ENCODE measurements around the gene TNFRSF14. TPM values are rescaled to one million over a fixed set of nuclear protein-coding genes. Genes with fewer than 3 reads are reported as not detected.

Gene TNFRSF14
- total RNA-seq, 1 donor from 2014 or later, result 66.8 TPM

GRCh38 chr1:2611621-2612437, 55.7 kb downstream of the TNFRSF14 start:
- DNase-seq (ENCODE audit: low read depth in 2 of 2), result no peak

GRCh38 chr1:2612591-2613365, 56.6 kb downstream of the TNFRSF14 start:
- no peak for DNase-seq (ENCODE audit: low read depth in 2 of 2)

Other genes with a start within 250 kb of the TNFRSF14 start
- gene MORN1, start 164.8 kb upstream of the TNFRSF14 start, total RNA-seq, result 3.1 and 3.5 TPM in 2 replicates
- gene RER1, start 164.5 kb upstream of the TNFRSF14 start, total RNA-seq, result 44.5 and 47.2 TPM in 2 replicates
- gene PEX10, start 143.8 kb upstream of the TNFRSF14 start, total RNA-seq, result 24.9 and 37.3 TPM in 2 replicates
- gene PLCH2, start 80.1 kb upstream of the TNFRSF14 start, total RNA-seq, result under 0.01 TPM in 2 replicates
- 18.6 and 25.9 TPM in 2 replicates for gene PANK4, start 29.8 kb upstream of the TNFRSF14 start, total RNA-seq
- 0.13 TPM in 2 replicates for gene HES5, start 26.1 kb upstream of the TNFRSF14 start, total RNA-seq
- 55.7 and 107 TPM in 2 replicates for gene PRXL2B, start 30.4 kb downstream of the TNFRSF14 start, total RNA-seq
- gene MMEL1, start 76.6 kb downstream of the TNFRSF14 start, total RNA-seq, result 2.8 and 3.6 TPM in 2 replicates
- under 0.01 and 0.13 TPM in 2 replicates for gene TTC34, start 245.3 kb downstream of the TNFRSF14 start, total RNA-seq